Activated CD4-positive, alpha-beta memory T cell treated with anti-CD3 and anti-CD28 coated beads for 36 hours (primary cell): Measurements from ENCODE around the gene ATXN8OS. TPM values are rescaled to one million over a fixed set of nuclear protein-coding genes. Genes with fewer than 3 reads are reported as not detected.
"Not testable (repeated sequence)": the region's sequence is repeated elsewhere in the genome, so short reads cannot be mapped to it uniquely, and the experiment has no call there.

Experiments used
- CTCF ChIA-PET: fragments of 350-600 bp; sonication (Branson Sonifier 250); formaldehyde crosslinking; loops from one replicate; lab custom pipeline; 2021; ENCODE audit warnings: antibody characterized with exemption, inconsistent platforms; lab: Charles Lee
- POLR2A ChIA-PET: fragments of 350-600 bp; sonication (Branson Sonifier 250); formaldehyde crosslinking; loops from one replicate; lab custom pipeline; 2021; ENCODE audit warnings: antibody characterized with exemption; lab: Charles Lee
- DNase-seq: peaks from one replicate; pipeline ENCODE4 v3.0.0-alpha.2; 2020
- H3K27ac Mint-ChIP-seq: one replicate; pipeline ENCODE4 v1.8.0; 2021; ENCODE audit warnings: mixed read lengths
- H3K27me3 Mint-ChIP-seq: one replicate; pipeline ENCODE4 v1.8.0; 2021; ENCODE audit warnings: mixed read lengths
- H3K36me3 Mint-ChIP-seq: one replicate; pipeline ENCODE4 v1.8.0; 2021; ENCODE audit warnings: mixed read lengths
- H3K4me1 Mint-ChIP-seq: one replicate; pipeline ENCODE4 v1.8.0; 2021; ENCODE audit warnings: low read depth, mixed read lengths
- H3K4me3 Mint-ChIP-seq: one replicate; pipeline ENCODE4 v1.8.0; 2021; ENCODE audit warnings: mild to moderate bottlenecking, mixed read lengths
- H3K9me3 Mint-ChIP-seq: one replicate; pipeline ENCODE4 v1.8.0; 2021; ENCODE audit warnings: mixed read lengths
- intact Hi-C: fragments of 100-400 bp; cut with micrococcal nuclease; formaldehyde crosslinking; loops from one replicate; pipeline ENCODE4 v1.15.1; 2023
- total RNA-seq, 2 experiments: library from RNA; stranded (reverse); gene quantifications; one replicate each; pipeline ENCODE4 v1.2.3, GENCODE V29; 2021

Gene ATXN8OS
- total RNA-seq, 2 experiments from 2014 or later: not detected

DNA sequence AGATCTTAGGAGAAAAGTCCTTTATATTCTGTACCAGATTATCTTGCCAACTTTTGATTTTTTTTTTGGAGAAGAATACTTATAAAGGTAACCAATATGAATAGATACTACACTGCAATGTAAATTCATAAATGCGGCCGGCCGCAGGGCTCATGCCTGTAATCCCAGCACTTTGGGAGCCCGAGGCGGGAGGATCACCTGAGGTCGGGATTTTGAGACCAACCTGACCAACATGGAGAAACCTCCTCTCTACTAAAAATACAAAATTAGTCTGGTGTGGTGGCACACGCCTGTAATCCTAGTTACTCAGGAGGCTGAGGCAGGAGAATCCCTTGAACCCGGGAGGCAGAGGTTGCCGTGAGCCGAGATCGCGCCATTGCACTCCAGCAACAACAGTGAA lies 35.0 kb downstream of the ATXN8OS start:
- H3K4me3 Mint-ChIP-seq, DNase-seq, H3K27me3 Mint-ChIP-seq, intact Hi-C loops, H3K36me3 Mint-ChIP-seq, CTCF ChIA-PET, H3K9me3 Mint-ChIP-seq, H3K27ac Mint-ChIP-seq, H3K4me1 Mint-ChIP-seq, POLR2A ChIA-PET: not testable (repeated sequence)

DNA sequence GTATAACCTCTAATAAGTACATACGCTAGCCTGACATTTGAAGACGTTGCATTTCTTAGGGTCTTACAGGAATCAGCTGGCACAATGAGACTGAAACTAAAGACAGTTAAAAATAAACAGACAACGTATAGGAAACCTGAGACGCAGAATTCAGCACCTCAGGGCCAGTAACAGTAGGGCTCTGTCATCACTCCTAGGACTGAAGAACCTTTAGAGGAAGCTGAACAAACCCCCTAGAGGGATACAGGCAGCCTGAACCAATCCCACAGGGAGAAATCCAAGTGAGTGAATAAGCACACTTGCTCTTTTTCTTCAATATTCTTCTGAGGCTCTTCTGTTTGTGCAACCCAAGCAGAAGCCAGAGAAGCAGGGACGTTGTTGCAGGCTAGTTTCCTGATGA lies 54.5 kb downstream of the ATXN8OS start:
- no peak overlapping the region for H3K27ac Mint-ChIP-seq
- intact Hi-C loops: no loop called here
- peaks cover 3% of the 10 kb centered on the region for H3K9me3 Mint-ChIP-seq
- H3K4me1 Mint-ChIP-seq: no peaks in the 10 kb centered on the region
- DNase-seq: no peak
- no peaks in the 10 kb centered on the region for H3K36me3 Mint-ChIP-seq
- ChIA-PET POLR2A (no interaction called here), CTCF (no interaction called here)
- H3K4me3 Mint-ChIP-seq: no peak overlapping the region
- no peaks in the 10 kb centered on the region for H3K27me3 Mint-ChIP-seq

DNA sequence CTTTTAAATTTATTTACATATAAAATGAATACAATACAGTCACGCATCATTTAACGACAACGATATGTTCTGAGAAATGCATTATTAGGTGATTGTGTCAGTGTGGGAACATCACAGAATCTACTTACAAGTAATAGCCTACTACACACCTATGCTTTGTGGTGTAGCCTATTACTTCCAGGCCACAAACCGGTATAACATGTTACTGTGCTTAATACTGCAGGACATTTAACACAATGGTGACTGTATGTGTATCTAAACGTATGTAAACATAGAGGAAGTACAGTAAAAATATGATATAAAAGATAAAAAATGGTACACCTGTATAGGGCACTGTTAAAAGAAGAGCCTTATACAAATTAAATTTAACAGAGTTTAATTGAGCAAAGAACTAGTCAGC lies 63.1 kb downstream of the ATXN8OS start:
- Mint-ChIP-seq H3K27ac (no peak overlapping the region), H3K4me3 (no peak overlapping the region), H3K36me3 (no peaks in the 10 kb centered on the region), H3K27me3 (no peaks in the 10 kb centered on the region), H3K9me3 (peaks cover 11% of the 10 kb centered on the region), H3K4me1 (no peaks in the 10 kb centered on the region)
- intact Hi-C loops: no loop called here
- POLR2A ChIA-PET: no interaction called here
- CTCF ChIA-PET: no interaction called here
- no peak for DNase-seq

DNA sequence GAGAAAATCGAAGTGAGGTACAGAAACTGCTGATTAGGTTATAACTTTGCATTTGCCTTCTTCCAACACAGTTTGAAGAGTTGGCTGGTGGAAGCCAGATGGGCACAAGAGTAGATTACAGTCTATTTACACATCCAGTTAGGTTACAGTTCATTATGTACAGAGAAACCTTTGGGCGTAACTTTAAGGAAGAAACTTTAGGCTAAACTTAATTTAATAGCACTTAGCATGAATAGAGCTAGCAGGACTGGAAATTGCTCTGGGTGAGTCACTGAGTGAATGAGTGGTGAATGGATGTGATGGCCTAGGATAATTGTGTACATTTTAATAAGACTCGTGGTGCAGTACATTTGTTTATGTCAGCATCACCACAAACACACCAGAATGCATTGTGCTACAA lies 63.5 kb downstream of the ATXN8OS start:
- POLR2A ChIA-PET: no interaction called here
- no peak overlapping the region for H3K4me3 Mint-ChIP-seq
- H3K4me1 Mint-ChIP-seq: no peaks in the 10 kb centered on the region
- DNase-seq: no peak
- H3K36me3 Mint-ChIP-seq: no peaks in the 10 kb centered on the region
- CTCF ChIA-PET: no interaction called here
- H3K27ac Mint-ChIP-seq: no peak overlapping the region
- no peaks in the 10 kb centered on the region for H3K27me3 Mint-ChIP-seq
- intact Hi-C loops: no loop called here
- H3K9me3 Mint-ChIP-seq: peaks cover 11% of the 10 kb centered on the region

DNA sequence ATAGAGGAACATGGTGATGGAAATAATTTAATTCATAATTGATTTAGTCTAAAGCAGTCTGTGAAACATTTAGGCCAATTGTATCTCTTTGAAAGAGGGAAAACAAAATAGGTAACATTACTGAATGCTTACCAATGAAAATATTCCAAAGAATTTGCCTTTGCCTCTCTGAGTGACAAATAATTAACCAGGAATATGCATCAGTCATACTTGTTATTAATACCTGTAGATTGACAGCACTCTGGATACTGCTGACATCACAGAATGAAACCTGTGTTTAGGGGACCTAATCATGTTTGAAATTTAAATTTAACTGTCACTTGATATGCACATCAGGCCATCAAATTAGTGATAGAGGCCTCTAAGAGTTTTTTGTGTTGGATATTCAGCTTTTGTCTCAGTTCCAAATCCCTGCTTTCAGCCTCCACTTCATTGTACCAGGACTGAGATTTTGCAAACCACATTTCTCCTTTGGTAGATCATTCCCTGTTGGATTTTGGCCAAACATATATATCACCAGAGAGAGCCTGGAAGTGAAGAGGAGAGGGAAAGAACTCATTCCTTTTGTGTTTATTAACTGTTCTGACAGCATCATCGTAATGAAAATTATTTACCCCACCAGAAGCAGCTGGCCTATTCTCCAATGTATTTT lies 65.4 kb downstream of the ATXN8OS start:
- no peak for DNase-seq
- no peak overlapping the region for H3K27ac Mint-ChIP-seq
- POLR2A ChIA-PET: no interaction called here
- intact Hi-C loops: no loop called here
- CTCF ChIA-PET: no interaction called here
- H3K4me1 Mint-ChIP-seq: no peaks in the 10 kb centered on the region
- H3K36me3 Mint-ChIP-seq: no peaks in the 10 kb centered on the region
- peaks cover 14% of the 10 kb centered on the region for H3K9me3 Mint-ChIP-seq
- H3K27me3 Mint-ChIP-seq: no peaks in the 10 kb centered on the region
- H3K4me3 Mint-ChIP-seq: no peak overlapping the region

DNA sequence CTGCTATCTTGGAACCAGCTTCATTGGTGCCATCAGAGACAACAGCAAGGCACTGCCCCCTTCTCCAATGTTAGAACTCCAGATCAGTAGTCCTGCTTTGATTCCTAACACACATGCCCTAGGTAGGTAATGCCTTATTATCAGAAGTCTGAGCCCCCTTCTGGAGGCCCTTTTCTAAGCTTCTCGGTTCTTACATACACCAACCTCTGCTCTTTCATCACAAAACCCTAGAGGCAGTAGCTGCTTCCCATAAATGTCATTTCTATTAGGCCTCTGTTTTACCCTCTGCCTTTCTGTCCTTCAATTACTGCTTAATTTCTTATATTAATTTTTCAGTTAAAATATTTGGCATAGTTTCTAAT lies 66.0 kb downstream of the ATXN8OS start:
- POLR2A ChIA-PET: no interaction called here
- Mint-ChIP-seq H3K27ac (no peak overlapping the region), H3K4me3 (no peak overlapping the region), H3K27me3 (no peaks in the 10 kb centered on the region), H3K36me3 (no peaks in the 10 kb centered on the region), H3K9me3 (peaks cover 10% of the 10 kb centered on the region), H3K4me1 (no peaks in the 10 kb centered on the region)
- intact Hi-C loops: no loop called here
- no peak for DNase-seq
- CTCF ChIA-PET: no interaction called here

DNA sequence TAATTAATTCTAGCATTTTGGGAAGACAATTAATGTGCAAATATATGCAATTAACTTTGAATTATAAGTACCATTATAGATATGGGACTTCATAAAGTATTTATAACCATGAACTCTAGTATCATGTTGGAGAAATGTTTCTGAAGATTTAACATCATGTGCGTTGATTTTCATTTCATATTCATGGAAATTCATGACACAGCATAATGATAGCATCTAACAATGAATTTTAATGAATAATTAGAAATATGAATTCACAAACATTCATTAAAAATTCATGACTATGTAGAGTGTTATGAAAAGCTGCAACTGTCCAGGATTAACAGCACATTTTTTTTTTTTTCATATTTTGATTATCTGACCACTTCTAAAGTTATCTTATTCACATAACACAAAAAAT lies 70.7 kb downstream of the ATXN8OS start:
- no peak for DNase-seq
- intact Hi-C loops: no loop called here
- peaks cover 10% of the 10 kb centered on the region for H3K9me3 Mint-ChIP-seq
- ChIA-PET CTCF (no interaction called here), POLR2A (no interaction called here)
- H3K4me1 Mint-ChIP-seq: no peaks in the 10 kb centered on the region
- H3K27ac Mint-ChIP-seq: no peak overlapping the region
- no peaks in the 10 kb centered on the region for H3K27me3 Mint-ChIP-seq
- H3K4me3 Mint-ChIP-seq: no peak overlapping the region
- no peaks in the 10 kb centered on the region for H3K36me3 Mint-ChIP-seq

Other genes with a start within 250 kb of the ATXN8OS start
- gene KLHL1, start 626 bp downstream of the ATXN8OS start, total RNA-seq: not detected